B cell (primary cell): ENCODE data around the gene ENOX1. TPM values are rescaled to one million over a fixed set of nuclear protein-coding genes. Genes with fewer than 3 reads are reported as not detected.

Source experiments
- ATAC-seq: fragments of 200-7000 bp; cut with Tn5 transposase; one replicate; pipeline ENCODE4 v1.10.0; 2021; ENCODE audit warnings: low read depth, mild to moderate bottlenecking, moderate number of reproducible peaks, moderate library complexity
- CTCF ChIA-PET: fragments of 350-600 bp; sonication (Branson Sonifier 250); formaldehyde crosslinking; loops from one replicate; lab custom pipeline; 2021; ENCODE audit warnings: antibody characterized with exemption, inconsistent platforms; lab: Charles Lee
- POLR2A ChIA-PET: fragments of 350-600 bp; sonication (Branson Sonifier 250); formaldehyde crosslinking; loops from one replicate; lab custom pipeline; 2021; ENCODE audit warnings: antibody characterized with exemption; lab: Charles Lee
- DNase-seq: peaks from one replicate; pipeline ENCODE4 v3.0.0; 2013
- H2AFZ ChIP-seq: 2 replicates; pipeline ENCODE4 v1.6.1; 2012; ENCODE audit warnings: mild to moderate bottlenecking, low read depth, low read length; ENCODE audit not compliant: insufficient read depth, poor library complexity, severe bottlenecking
- H3K27ac ChIP-seq, 2 donors: 1 replicate in 1 of 2; 2 replicates in 1 of 2; pipeline ENCODE4 v1.5.1; 2012 to 2013; ENCODE audit warnings: low read length in 2 of 2, mild to moderate bottlenecking in 2 of 2, moderate library complexity in 1 of 2
- H3K27me3 ChIP-seq, 4 experiments: fragments of 200-600 bp in 1 of 4; sonication (generic) in 1 of 4; replicated peaks in 1 of 4; 1 replicate in 2 of 4; 2 replicates in 2 of 4; pipeline versions ENCODE4 v1.6.1 to v1.7.0; 2013 to 2016; ENCODE audit warnings: low read length in 3 of 4, mild to moderate bottlenecking in 2 of 4, mixed read lengths in 1 of 4, moderate library complexity in 1 of 4; ENCODE audit not compliant: insufficient read depth in 4 of 4, control insufficient read depth in 3 of 4; ENCODE audit errors: control extremely low read depth in 1 of 4
- H3K36me3 ChIP-seq, 2 experiments: replicated peaks in 1 of 2; 1 replicate in 1 of 2; 2 replicates in 1 of 2; pipeline versions ENCODE4 v1.6.1 to v1.7.1; 2013; ENCODE audit warnings: low read length in 1 of 2; ENCODE audit not compliant: insufficient read depth in 2 of 2, control insufficient read depth in 1 of 2; ENCODE audit errors: control extremely low read depth in 1 of 2, extremely low read depth in 1 of 2
- H3K4me1 ChIP-seq, 2 donors: fragments of 200-600 bp in 1 of 2; sonication (generic) in 1 of 2; 1 replicate in 1 of 2; 2 replicates in 1 of 2; pipeline versions ENCODE4 v1.5.1 to v1.6.1; 2013 to 2017; ENCODE audit warnings: low read length in 2 of 2; ENCODE audit not compliant: control insufficient read depth in 2 of 2, insufficient read depth in 2 of 2
- H3K4me2 ChIP-seq: replicated peaks from 2 replicates; pipeline ENCODE3; 2012; ENCODE audit warnings: mild to moderate bottlenecking, low read depth, low read length; ENCODE audit not compliant: poor library complexity, severe bottlenecking
- H3K4me3 ChIP-seq, 5 experiments: fragments of 200-600 bp in 1 of 5; sonication (generic) in 1 of 5; 1 replicate in 3 of 5; 2 replicates in 2 of 5; pipeline versions ENCODE4 v1.5.1 to v1.7.0; 2011 to 2016; ENCODE audit warnings: low read length in 4 of 5, mild to moderate bottlenecking in 4 of 5, low read depth in 2 of 5, control low read depth in 1 of 5, moderate library complexity in 1 of 5; ENCODE audit not compliant: insufficient read depth in 1 of 5; ENCODE audit errors: control extremely low read depth in 1 of 5, extremely low read depth in 1 of 5
- H3K79me2 ChIP-seq: fragments of 200-600 bp; sonication (generic); one replicate; pipeline ENCODE4 v1.6.0; 2016; ENCODE audit warnings: low read length; ENCODE audit not compliant: control insufficient read depth, insufficient read depth
- H3K9ac ChIP-seq: fragments of 200-600 bp; sonication (generic); 2 replicates; pipeline ENCODE4 v1.6.1; 2017; ENCODE audit warnings: mild to moderate bottlenecking, low read length, moderate library complexity
- H3K9me3 ChIP-seq, 3 donors: one replicate each; pipeline versions ENCODE4 v1.6.1 to v1.7.1; 2013; ENCODE audit warnings: low read length in 2 of 3; ENCODE audit not compliant: control insufficient read depth in 2 of 3, insufficient read depth in 1 of 3; ENCODE audit errors: control extremely low read depth in 1 of 3
- H4K20me1 ChIP-seq: 2 replicates; pipeline ENCODE4 v1.6.0; 2012; ENCODE audit warnings: mild to moderate bottlenecking, low read length; ENCODE audit not compliant: insufficient read depth, control insufficient read depth, poor library complexity, severe bottlenecking
- H3K27ac Mint-ChIP-seq: one replicate; pipeline ENCODE4 v1.8.0; 2021; ENCODE audit warnings: mixed read lengths
- H3K27me3 Mint-ChIP-seq: one replicate; pipeline ENCODE4 v1.8.0; 2021; ENCODE audit warnings: mixed read lengths
- H3K4me1 Mint-ChIP-seq: one replicate; pipeline ENCODE4 v1.8.0; 2021; ENCODE audit warnings: mixed read lengths
- H3K4me3 Mint-ChIP-seq: one replicate; pipeline ENCODE4 v1.8.0; 2021; ENCODE audit warnings: mixed read lengths
- H3K9me3 Mint-ChIP-seq: one replicate; pipeline ENCODE4 v1.8.0; 2022; ENCODE audit warnings: mixed read lengths; ENCODE audit not compliant: insufficient read depth
- EZH2 ChIP-seq: IDR thresholded peaks from 2 replicates; pipeline ENCODE4 v1.6.1; 2012; ENCODE audit warnings: borderline replicate concordance, low read depth, mild to moderate bottlenecking, moderate library complexity, low read length; ENCODE audit not compliant: insufficient read depth, poor library complexity, severe bottlenecking
- WGBS: methylation state at CpG from one replicate; pipeline ENCODE4 v1.1.5; 2013; ENCODE audit warnings: missing lambda C conversion rate; ENCODE audit not compliant: insufficient coverage; 5-methylcytosine and 5-hydroxymethylcytosine counted together
- intact Hi-C: fragments of 100-400 bp; cut with micrococcal nuclease; formaldehyde crosslinking; loops from one replicate; pipeline ENCODE4 v1.10.0; 2022
- polyA plus RNA-seq: library from polyadenylated mRNA; depleted of rRNA; stranded (reverse); fragments of >200 nt; gene quantifications from 2 replicates; pipeline ENCODE4 v1.2.3, GENCODE V29; 2012
- total RNA-seq, 2 donors: library from RNA; stranded (reverse); fragments of 120-200 nt in 1 of 2; gene quantifications; 1 replicate in 1 of 2; 2 replicates in 1 of 2; pipeline versions ENCODE4 v1.2.3 to v1.2.4, GENCODE V29; 2013 to 2022
- TF ChIP-seq, protein P1 (sequence below): fragments of 200-600 bp; IDR thresholded peaks from one replicate; pipeline ENCODE4 v1.8.0; 2022; ENCODE audit warnings: antibody characterized with exemption, mild to moderate bottlenecking

Gene ENOX1
- total and polyA plus RNA-seq, 2 donors (not counting 1 experiment from before 2014, with no cell fraction given) = not detected

GRCh38 chr13:43584751-43585150, 202.0 kb downstream of the ENOX1 start:
- H3K4me3 Mint-ChIP-seq = no peak overlapping the region
- ChIA-PET POLR2A (no interaction called here), CTCF (no interaction called here)
- no peak overlapping the region for H3K27ac Mint-ChIP-seq
- Histone ChIP-seq H3K27ac (no peak overlapping the region), H3K4me2 (no peak overlapping the region), H2AFZ (no peak overlapping the region), H3K79me2 (no peaks in the 10 kb centered on the region), H3K4me3 (no peak overlapping the region), H3K27me3 (no peaks in the 10 kb centered on the region), H3K9me3 (no peaks in the 10 kb centered on the region), H4K20me1 (no peaks in the 10 kb centered on the region), H3K4me1 (no peaks in the 10 kb centered on the region), H3K9ac (no peak overlapping the region), H3K36me3 (no peaks in the 10 kb centered on the region)
- ATAC-seq = no peak
- TF ChIP-seq, protein P1, sequence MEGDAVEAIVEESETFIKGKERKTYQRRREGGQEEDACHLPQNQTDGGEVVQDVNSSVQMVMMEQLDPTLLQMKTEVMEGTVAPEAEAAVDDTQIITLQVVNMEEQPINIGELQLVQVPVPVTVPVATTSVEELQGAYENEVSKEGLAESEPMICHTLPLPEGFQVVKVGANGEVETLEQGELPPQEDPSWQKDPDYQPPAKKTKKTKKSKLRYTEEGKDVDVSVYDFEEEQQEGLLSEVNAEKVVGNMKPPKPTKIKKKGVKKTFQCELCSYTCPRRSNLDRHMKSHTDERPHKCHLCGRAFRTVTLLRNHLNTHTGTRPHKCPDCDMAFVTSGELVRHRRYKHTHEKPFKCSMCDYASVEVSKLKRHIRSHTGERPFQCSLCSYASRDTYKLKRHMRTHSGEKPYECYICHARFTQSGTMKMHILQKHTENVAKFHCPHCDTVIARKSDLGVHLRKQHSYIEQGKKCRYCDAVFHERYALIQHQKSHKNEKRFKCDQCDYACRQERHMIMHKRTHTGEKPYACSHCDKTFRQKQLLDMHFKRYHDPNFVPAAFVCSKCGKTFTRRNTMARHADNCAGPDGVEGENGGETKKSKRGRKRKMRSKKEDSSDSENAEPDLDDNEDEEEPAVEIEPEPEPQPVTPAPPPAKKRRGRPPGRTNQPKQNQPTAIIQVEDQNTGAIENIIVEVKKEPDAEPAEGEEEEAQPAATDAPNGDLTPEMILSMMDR = no peak
- no peak for TF ChIP-seq EZH2
- 100% methylated on average over 1 of the region's 3 CpGs for WGBS
- H3K4me1 Mint-ChIP-seq = no peaks in the 10 kb centered on the region
- no peak for DNase-seq
- no peaks in the 10 kb centered on the region for H3K9me3 Mint-ChIP-seq
- H3K27me3 Mint-ChIP-seq = peaks cover 9% of the 10 kb centered on the region
- intact Hi-C loops = no loop called here

DNA sequence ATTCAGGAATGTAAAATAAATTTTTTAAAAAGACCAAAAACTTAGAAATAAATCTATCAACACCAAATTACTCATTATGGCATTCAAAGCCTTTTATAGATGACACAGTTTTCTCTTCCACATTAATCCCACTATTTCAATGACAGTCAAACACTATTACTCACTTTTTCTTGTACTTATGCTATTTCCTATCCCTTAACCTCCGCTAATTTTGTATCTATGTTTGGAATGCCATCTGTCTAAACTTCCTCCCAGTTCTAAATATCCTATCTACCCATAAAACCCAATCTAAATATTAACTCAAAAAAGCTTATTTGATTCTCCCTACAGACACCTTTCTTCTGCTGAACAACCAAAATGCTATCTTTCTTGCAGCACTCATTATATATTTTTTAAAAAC, 203.5 kb downstream of the ENOX1 start:
- intact Hi-C loops = no loop called here
- no peak overlapping the region for H3K4me3 Mint-ChIP-seq

More for the DNA sequence above, 203.5 kb downstream of the ENOX1 start:
- Histone ChIP-seq H2AFZ (no peak overlapping the region), H3K9me3 (no peaks in the 10 kb centered on the region), H3K27ac (no peak overlapping the region), H3K9ac (no peak overlapping the region), H3K27me3 (no peaks in the 10 kb centered on the region), H3K4me1 (no peaks in the 10 kb centered on the region), H3K4me2 (no peak overlapping the region), H3K4me3 (no peak overlapping the region), H4K20me1 (no peaks in the 10 kb centered on the region), H3K79me2 (no peaks in the 10 kb centered on the region), H3K36me3 (no peaks in the 10 kb centered on the region)
- ChIA-PET POLR2A (no interaction called here), CTCF (no interaction called here)
- no peak for TF ChIP-seq EZH2
- TF ChIP-seq, protein P1 = no peak
- no peaks in the 10 kb centered on the region for H3K9me3 Mint-ChIP-seq
- no CpG with 5 or more reads among the region's 1 CpG for WGBS
- no peaks in the 10 kb centered on the region for H3K4me1 Mint-ChIP-seq
- H3K27ac Mint-ChIP-seq = no peak overlapping the region
- DNase-seq = no peak
- no peak for ATAC-seq
- peaks cover 9% of the 10 kb centered on the region for H3K27me3 Mint-ChIP-seq
